NCI-H2107 treated with DMSO at 0.1 percent for 48 hours (cell line): ENCODE measurements around the gene APOM.

Source experiments
- DNase-seq: peaks from one replicate; lab custom pipeline; 2025; ENCODE audit not compliant: unreplicated experiment; lab: John Stamatoyannopoulos, UW

Gene APOM

DNA sequence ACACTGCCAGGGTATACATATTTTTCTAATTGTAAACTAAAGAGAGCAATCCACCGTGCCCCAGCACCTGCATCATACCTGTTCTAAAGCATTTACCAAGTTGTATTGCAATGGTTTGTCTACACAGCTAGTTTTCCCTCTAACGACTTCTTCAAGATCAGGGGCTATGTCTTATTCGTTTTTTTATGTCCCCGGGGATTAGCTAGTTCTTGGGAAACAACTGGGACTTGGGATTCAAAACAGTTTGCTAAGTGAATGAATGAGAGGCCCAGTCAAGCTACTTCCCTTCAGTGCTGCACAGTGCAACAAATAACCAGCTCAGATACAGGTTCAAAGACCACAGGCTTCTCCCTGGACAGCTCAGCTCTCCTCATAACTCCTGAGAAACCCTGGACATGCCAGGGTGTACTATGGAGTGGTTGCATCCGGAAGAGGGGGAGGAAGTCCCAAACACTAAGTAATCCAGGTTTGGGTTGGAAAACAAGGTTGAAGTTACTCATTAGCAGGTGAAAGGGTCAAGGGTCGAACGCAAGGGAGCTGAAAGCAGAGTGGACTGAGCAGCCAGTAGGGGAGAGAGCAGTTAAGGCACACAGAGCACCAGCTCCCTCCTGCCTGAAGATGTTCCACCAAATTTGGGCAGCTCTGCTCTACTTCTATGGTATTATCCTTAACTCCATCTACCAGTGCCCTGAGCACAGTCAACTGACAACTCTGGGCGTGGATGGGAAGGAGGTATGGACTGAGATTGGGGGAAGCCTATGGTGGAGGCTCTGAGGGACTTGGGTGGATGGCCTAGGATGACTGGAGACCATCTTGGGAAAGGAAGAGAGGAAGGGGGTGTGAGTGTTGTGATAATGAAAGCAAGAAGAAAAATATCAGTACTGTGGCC lies at the start of gene APOM:
APOM (plus strand) TSS at position 546 of the 889 bp plus-strand sequence; CDS start at position 619, 73 bp downstream.
- DNase-seq: no peak

DNA sequence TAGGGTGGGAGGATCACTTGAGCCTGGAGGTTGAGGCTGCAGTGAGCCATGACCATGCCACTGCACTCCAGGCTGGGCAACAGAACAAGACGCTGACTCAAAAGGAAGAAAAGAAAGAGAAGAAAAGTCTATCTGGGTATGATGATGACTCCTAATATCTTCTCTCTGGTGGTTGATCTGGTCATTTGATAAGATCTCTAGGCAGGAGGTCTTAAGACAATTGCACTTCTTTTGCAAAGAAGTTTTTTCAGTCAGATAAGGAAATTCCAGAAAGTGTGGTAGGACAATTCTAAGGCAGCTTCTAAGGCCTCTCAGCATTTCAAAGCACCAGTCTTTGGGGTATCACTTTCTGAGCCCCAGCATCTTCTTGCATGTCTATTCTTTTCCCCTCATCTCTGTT lies 48.4 kb upstream of the APOM start:
- no peak for DNase-seq

DNA sequence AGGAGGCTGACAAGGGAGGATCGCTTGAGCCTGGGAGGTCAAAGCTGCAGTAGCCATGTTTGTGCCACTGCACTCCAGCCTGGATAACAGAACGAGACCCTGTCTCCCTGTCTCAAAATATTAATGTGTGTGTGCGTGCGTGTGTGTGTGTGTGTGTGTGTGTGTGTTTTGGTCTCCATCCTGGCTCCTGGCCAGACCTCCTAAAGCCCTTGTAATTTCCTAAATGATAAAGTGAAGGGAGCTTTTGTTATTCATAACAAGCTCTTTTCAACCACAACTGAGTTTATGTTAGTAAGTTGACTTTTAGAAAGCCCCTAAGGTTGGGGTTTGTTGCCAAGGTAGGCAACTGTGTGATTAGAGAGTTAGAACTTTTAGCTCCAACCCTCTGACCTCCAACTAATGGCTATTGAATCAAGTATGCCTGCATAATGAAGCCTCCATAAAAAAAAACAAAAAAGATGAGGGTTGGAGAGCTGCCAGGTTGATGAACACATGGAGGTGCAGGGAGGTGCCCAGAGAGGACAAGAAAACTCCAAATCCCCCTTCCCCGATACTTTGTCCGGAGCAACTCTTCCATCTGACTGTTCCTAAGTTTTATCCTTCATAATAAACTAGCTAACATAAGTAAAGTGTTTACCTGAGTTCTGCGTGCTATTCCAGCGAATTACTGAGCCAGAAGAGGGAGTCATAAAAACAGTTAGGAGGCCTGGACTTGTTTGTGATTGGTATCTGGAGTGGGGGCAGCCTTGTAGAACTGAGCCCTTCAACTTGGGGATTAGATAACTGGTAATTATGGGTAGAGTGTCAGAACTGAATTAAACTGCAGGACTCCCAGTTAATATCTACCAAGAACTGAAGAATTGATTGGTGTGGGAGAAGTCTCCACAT lies 45.9 kb upstream of the APOM start:
- no peak for DNase-seq

DNA sequence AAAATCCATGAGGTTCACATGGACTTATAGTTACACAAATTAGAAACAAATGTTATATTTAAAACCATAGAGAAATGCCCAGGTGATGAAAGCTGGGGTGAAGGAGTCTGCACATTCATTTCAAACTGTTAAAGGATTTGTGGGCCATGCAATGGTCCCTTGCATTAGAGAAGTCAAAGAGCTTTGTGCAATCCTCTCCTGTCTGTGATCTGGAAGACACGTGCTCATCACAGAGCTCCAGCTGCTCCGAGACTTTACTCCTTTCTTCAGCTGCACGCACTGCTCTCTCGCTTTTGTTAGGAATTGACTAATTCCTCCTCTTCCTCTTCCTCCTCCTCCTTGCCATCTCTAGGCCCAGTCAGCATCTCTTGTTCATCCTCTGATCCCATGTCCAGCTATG lies 44.7 kb upstream of the APOM start:
- DNase-seq: no peak

DNA sequence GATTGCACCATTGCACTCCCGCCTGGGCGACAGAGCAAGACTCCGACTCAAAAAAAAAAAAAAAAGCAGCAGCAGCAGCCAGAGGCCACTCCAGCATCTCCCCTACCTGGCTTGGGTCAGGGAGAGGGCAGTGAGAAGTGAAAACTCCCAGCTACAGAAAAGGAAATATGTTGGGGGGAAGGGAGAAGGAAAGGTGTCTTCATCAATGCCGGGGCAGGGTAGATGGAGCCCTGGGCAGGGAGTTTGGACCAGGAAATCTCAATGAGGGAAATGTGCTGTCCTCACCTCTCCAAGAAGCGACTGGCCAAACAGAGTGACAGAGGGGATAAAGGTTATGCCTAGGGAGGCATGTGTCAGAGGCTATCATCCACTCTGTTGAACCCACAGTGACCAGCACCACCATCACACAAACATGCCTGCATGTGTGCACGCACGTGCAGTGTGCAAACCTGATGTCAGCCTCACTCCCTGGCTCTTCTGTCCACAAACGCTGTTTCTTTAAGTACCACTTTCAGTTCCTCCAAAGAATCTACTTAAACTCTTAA lies 41.5 kb upstream of the APOM start:
- no peak for DNase-seq

DNA sequence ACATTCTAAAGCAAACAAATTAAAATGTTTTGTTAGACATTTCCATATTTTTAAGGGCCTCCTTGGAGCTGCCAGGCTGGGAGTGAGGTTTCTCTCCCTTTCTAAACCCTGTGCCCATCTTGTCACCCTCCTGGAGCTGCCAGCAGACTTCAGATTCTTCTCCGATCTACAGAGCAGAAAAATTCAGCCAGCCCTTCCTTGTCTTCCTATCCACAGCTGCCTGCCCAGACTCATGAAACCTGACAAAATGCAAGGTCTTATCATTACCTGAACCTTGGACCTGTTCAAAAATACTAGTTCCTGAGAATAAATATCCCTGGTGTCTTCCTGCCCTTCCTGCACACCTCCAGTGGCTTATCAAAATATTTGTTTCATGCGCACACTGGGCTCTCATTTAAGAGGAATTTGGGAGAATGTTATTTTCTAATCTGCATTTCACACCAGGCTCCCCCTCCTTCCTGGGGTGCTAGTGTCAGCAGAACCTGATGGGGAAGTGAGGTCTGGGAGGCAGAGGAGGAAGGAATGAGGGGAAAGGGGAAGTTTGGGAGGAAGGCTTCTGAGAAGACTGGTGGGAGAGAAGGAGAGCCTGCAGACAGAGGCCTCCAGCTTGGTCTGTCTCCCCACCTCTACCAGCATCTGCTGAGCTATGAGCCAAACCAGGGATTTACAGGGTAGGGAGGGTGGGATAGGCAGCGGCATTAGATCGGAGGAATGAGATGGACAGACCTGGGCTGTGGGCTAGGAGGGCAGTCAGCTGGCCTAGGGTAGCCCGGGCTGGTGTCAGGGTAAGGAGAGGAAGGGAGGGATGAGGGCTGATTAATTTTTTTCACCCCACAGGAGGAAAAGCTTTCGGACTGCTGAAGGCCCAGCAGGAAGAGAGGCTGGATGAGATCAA lies 40.8 kb upstream of the APOM start, which contains the start of gene AIF1:
AIF1 (plus strand) TSS at position 551 of the 895 bp plus-strand sequence; CDS start at position 647, 96 bp downstream.
- no peak for DNase-seq

DNA sequence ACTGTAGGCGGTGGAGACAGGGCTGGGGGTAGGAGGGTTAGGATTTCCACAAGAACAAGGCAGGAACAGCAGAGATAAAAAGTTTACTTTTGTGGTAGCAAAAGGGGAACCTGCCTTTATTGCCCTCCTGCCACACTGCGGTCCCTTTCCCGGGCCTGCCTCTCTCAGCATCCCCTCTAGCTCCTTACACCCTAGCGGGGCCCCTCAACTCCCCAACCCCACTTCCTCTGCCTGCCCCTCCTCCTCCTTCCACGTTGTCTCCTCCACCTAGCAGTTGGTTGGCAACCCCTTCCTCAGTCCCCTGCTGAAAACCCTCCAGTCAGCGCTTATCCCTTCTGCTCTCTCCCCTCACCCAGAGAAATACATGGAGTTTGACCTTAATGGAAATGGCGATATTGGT lies 39.9 kb upstream of the APOM start:
- DNase-seq: no peak

DNA sequence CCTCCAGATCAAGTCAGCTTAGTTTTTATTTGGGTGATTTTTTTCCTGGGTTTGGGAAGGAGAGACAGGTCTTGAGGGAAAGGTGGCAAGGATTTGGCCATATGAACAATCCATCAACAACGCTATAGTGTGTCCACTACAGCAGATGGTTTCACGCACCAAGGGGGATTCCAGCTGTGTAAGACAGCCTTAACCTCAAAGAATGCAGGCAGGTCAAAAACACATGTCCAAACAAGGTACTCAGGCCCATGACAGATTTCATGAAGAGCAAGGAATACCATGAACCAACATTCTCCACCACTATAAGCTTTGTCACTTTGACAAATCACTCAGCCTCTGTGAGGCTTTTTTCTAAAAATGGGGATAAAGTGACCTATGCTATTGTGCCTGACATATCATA lies 38.7 kb upstream of the APOM start:
- DNase-seq: no peak

DNA sequence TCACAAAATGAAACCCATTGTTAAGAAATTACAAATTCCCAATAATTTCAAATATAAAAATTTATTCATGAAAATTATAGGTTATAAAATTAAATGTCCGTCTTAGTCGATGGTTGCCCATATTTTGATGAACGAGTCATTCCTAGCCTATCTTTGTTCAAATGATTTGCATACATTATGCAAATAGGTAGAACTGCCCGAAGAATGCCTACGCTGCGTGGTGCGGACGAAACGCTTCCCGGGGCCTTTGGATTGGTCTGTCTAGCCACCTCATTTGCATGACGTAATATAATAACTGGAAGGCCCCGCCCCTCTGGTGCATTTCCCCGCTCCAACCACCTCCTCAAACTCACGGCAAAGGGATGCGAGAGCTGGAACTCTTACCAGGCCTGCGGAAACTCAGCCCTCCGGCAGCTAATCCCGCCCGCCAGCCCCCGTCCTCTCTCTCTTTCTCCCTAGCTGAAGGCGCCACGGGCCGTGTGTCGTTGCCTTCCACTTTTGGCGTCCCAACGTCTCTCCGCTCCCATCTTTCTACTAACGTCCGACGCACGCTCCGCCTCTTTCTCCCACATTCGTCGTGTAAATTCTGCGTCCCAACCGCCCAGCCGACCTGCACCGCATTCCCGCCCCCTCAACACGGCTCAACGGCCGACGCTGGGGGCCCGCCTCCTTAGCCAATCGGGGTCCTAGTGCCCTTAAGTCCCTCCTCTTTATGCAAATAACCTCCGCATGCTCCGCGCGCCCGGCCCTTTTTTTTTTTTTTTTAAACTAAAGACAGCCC lies 35.7 kb upstream of the APOM start:
- peak; percentile 92 for DNase-seq

DNA sequence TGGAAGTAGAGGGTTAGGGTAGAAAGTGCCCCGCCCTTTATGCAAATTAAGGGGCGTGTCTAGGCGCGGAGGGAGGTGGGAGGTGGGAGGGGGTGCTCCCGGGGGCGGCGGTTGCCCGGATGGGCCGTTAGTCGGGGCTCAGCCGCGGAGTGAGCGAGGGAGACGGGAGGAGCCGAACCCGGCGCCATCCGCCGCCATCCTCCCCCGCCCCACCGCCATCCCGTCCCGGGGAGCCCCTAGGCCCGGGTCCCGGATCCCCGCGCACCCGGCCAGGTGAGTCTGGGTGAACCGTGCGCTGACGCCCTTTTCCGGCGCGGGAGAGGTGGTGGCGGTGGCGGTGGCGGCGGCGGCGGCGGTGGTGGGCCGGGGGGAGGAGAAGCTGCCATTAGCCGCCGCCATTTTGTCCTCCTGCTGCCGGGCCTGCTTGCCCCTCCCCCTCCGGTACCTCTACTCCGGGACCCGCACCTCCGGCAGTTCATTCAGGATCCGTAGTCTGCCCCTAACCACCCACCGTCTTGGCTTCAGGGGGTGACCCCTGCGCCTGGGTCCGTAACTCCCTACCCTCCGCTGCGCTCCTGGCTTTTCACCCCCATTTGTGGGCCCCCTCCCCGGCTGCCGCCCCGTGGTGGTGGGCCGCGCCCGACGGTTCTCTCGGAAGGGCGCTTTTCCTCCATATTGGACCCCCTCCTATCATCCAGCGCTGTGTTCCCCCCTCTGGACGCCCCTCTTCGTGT lies 34.9 kb upstream of the APOM start, which contains the start of gene PRRC2A:
PRRC2A (plus strand) TSS at position 130 of the 734 bp plus-strand sequence. CDS start 2,075 bp downstream, outside the sequence.
- no peak for DNase-seq

DNA sequence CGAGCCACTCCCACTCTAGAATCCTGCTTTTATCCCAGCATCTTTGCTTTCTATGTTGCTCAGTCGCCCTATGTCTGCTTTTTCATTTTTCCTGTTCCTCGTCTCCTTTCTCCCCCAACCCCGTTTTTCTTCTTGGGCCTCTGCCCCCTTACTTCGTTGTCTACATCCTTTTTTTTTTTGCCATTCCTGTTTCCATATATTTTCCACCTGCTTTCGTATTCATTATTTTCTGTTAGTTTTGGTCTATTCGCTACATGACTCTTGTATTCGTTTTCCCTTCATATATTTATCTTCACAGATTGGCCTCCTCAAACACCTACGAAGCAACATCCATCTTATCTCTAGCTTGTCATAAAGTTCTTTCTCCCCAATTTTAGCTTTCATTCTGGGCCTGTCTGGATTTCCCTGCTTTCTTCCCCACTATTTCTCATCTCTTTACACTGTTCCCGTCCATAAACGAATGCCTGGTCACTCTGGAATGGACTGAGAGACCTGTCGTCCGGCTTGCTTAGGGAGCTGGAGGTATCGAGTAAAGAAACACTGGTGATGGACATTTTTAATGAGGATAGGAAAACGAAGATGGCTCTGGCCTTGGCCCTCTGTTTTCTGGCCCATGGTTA lies 34.3 kb upstream of the APOM start:
- no peak for DNase-seq

DNA sequence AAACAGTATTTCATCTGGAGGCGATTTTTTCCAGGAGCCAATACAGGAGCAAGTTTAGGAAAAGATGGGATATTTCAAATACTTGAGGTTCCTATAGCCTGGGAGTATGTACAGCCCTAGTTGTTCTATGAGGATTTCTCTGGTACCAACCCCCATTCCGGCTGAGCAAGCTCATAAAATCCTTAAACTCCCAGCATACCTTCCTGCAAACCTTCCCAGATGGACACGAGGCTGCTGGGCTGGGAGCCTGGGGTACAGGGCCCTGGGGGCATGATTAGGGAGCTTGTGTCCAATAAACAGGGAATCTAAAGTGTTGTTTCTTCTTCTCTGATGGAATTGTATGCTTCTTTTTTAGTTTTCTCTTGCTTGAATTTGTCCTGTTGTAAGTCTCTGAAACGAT lies 33.7 kb upstream of the APOM start:
- DNase-seq: no peak

DNA sequence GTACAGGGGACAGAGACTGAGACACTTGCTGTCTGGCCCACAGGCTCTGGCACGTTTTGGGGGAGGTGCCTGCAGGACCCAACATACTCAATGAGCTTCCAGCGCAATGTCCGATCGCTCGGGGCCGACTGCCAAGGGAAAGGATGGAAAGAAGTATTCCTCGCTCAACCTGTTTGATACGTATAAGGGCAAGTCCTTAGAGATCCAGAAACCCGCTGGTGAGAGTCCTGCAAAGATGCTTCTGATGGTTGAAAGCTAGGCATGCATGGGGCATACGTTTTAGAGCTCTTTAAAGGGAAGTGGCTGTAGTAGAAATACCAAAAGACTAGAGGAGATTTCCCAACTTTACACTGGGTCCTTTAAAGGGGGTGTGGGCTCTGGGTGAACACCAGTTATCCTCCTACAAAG lies 33.0 kb upstream of the APOM start:
- DNase-seq: no peak

DNA sequence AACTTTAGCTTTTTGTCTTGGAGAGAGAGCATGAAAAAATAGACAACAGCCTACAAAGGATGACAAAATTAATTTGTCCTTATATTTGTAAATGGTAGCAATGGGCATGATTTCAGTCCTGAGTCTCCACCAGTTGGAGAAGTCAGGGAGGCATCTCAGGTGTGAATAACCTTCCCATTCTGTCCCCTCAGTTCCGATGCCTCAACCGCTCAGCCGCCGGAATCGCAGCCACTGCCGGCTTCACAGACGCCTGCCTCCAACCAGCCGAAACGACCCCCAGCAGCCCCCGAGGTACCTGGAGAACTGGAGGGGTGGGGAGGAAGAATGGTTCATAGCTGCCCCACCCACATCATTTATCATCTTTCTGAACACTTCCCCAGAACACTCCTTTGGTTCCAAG lies 31.6 kb upstream of the APOM start:
- no peak for DNase-seq

DNA sequence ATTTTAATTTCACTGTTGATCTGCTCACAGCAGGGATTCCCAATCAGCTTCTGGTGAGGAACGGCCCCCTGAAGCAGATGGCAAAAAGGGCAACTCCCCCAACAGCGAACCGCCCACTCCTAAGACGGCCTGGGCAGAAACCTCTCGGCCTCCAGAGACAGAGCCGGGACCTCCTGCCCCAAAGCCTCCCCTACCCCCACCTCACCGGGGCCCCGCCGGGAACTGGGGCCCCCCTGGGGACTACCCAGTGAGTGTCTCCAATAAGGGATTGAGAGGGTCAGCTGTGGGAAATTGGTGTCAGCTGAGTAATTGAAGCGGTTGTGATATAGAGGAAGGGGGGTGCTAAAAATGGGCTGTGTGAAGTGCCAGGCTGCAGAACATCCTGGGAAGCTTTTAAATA lies 28.7 kb upstream of the APOM start:
- no peak for DNase-seq

DNA sequence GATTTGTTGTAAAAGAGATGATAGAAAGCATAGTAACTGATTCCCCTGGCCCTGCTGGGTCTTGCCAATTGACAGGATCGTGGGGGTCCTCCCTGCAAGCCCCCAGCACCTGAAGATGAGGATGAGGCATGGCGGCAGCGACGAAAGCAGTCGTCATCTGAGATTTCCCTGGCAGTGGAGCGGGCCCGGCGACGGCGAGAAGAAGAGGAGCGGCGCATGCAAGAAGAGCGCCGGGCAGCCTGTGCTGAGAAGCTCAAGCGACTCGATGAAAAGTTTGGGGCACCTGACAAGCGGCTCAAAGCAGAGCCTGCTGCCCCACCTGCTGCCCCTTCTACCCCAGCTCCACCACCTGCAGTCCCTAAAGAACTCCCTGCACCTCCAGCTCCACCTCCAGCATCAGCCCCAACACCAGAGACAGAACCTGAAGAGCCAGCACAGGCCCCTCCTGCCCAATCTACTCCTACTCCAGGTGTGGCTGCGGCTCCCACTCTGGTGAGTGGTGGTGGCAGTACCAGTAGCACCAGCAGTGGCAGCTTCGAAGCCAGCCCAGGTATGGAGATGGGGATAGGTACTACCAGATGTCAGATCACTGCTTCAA lies 27.9 kb upstream of the APOM start:
- DNase-seq: no peak

DNA sequence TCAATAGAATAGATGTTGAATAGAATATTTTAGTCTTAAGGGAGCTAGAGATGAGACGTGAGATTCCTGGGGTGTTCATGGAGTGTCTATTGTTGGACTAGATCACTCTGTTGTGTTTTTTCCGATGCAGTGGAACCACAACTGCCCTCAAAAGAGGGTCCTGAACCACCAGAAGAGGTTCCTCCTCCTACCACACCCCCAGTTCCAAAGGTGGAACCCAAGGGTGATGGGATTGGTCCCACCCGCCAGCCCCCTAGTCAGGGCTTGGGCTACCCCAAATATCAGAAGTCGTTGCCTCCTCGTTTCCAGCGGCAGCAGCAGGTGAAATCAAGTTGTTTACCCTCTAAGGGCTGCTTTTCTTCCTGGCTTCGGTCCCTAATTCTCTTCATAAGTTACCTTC lies 26.7 kb upstream of the APOM start:
- DNase-seq: no peak
